Measurements from ENCODE around the gene STOML3.

STOML3 gene

GRCh38 chr13:38965281-38965680 lies 25.4 kb downstream of the STOML3 start:
- peaks cover 2% of the 10 kb centered on the region; the same call in 1 of the 2 replicates for H3K27me3 ChIP-seq (ENCODE audit: low read depth)
- no peak for DNase-seq (ENCODE audit: low spot score in 2 of 2)
- H3K36me3 ChIP-seq (replicated peaks) = no peaks in the 10 kb centered on the region
- H3K9me3 ChIP-seq = no peaks in the 10 kb centered on the region
- H3K4me1 ChIP-seq = no peaks in the 10 kb centered on the region
- no peak overlapping the region for H3K4me3 ChIP-seq
- in situ Hi-C loops (cut with MboI; ENCODE audit: low sequenced_read_pairs) = no loop called here

- H3K4me3 ChIP-seq = no peak overlapping the region
- DNase-seq (ENCODE audit: low spot score in 2 of 2) = no peak
- H3K27me3 ChIP-seq (ENCODE audit: low read depth) = no peaks in the 10 kb centered on the region
- in situ Hi-C loops (cut with MboI; ENCODE audit: low sequenced_read_pairs) = no loop called here
- no peaks in the 10 kb centered on the region for H3K4me1 ChIP-seq
- no peaks in the 10 kb centered on the region for H3K9me3 ChIP-seq
- H3K36me3 ChIP-seq (replicated peaks) = no peaks in the 10 kb centered on the region; the same call in 1 of the 2 replicates
These were observed 30.5 kb downstream of the STOML3 start for GRCh38 chr13:38960175-38960574.

- Histone ChIP-seq H3K4me3 (no peak overlapping the region), H3K4me1 (no peaks in the 10 kb centered on the region), H3K36me3 (replicated peaks) (no peaks in the 10 kb centered on the region; the same call in 1 of the 2 replicates), H3K9me3 (no peaks in the 10 kb centered on the region), H3K27me3 (ENCODE audit: low read depth) (no peaks in the 10 kb centered on the region)
- DNase-seq (ENCODE audit: low spot score in 2 of 2) = no peak
- in situ Hi-C loops (cut with MboI; ENCODE audit: low sequenced_read_pairs) = no loop called here
These were observed 32.6 kb downstream of the STOML3 start for GRCh38 chr13:38957794-38958592.

- H3K4me3 ChIP-seq = no peak overlapping the region
- H3K36me3 ChIP-seq (replicated peaks) = no peaks in the 10 kb centered on the region; the same call in 1 of the 2 replicates
- no peaks in the 10 kb centered on the region for H3K27me3 ChIP-seq (ENCODE audit: low read depth)
- H3K9me3 ChIP-seq = no peaks in the 10 kb centered on the region
- in situ Hi-C loops (cut with MboI; ENCODE audit: low sequenced_read_pairs) = no loop called here
- no peak for DNase-seq (ENCODE audit: low spot score in 2 of 2)
- H3K4me1 ChIP-seq = no peaks in the 10 kb centered on the region
These were observed 35.8 kb downstream of the STOML3 start for GRCh38 chr13:38954844-38955243.

GRCh38 chr13:38954291-38954690 lies 36.3 kb downstream of the STOML3 start:
- in situ Hi-C loops (cut with MboI; ENCODE audit: low sequenced_read_pairs) = no loop called here
- no peaks in the 10 kb centered on the region for H3K27me3 ChIP-seq (ENCODE audit: low read depth)
- H3K4me3 ChIP-seq = no peak overlapping the region
- no peak for DNase-seq (ENCODE audit: low spot score in 2 of 2)
- no peaks in the 10 kb centered on the region for H3K4me1 ChIP-seq
- no peaks in the 10 kb centered on the region; the same call in 1 of the 2 replicates for H3K36me3 ChIP-seq (replicated peaks)
- H3K9me3 ChIP-seq = 0 out of 2 replicates have a peak, but pooled peaks cover 3% of the 10 kb centered on the region

GRCh38 chr13:38952827-38953226 lies 37.8 kb downstream of the STOML3 start:
- no peaks in the 10 kb centered on the region; the same call in 1 of the 2 replicates for H3K36me3 ChIP-seq (replicated peaks)
- no peak overlapping the region for H3K4me3 ChIP-seq
- H3K9me3 ChIP-seq = 0 out of 2 replicates have a peak, but pooled peaks cover 3% of the 10 kb centered on the region
- H3K27me3 ChIP-seq (ENCODE audit: low read depth) = no peaks in the 10 kb centered on the region
- no peak for DNase-seq (ENCODE audit: low spot score in 2 of 2)
- no peaks in the 10 kb centered on the region for H3K4me1 ChIP-seq
- in situ Hi-C loops (cut with MboI; ENCODE audit: low sequenced_read_pairs) = no loop called here

- no peak for DNase-seq (ENCODE audit: low spot score in 2 of 2)
- Histone ChIP-seq H3K36me3 (replicated peaks) (no peaks in the 10 kb centered on the region; the same call in 1 of the 2 replicates), H3K4me3 (no peak overlapping the region), H3K9me3 (0 out of 2 replicates have a peak, but pooled peaks cover 3% of the 10 kb centered on the region), H3K4me1 (no peaks in the 10 kb centered on the region), H3K27me3 (ENCODE audit: low read depth) (no peaks in the 10 kb centered on the region)
- in situ Hi-C loops (cut with MboI; ENCODE audit: low sequenced_read_pairs) = no loop called here
These were observed 38.9 kb downstream of the STOML3 start for GRCh38 chr13:38951525-38952313.

- Histone ChIP-seq H3K36me3 (replicated peaks) (no peaks in the 10 kb centered on the region), H3K27me3 (ENCODE audit: low read depth) (no peaks in the 10 kb centered on the region), H3K4me3 (no peak overlapping the region), H3K4me1 (no peaks in the 10 kb centered on the region), H3K9me3 (0 out of 2 replicates have a peak, but pooled peaks cover 3% of the 10 kb centered on the region)
- no peak for DNase-seq (ENCODE audit: low spot score in 2 of 2)
- in situ Hi-C loops (cut with MboI; ENCODE audit: low sequenced_read_pairs) = no loop called here
These were observed 39.6 kb downstream of the STOML3 start for GRCh38 chr13:38950987-38951386.

GRCh38 chr13:38947054-38947453 lies 43.6 kb downstream of the STOML3 start:
- Histone ChIP-seq H3K4me3 (no peak overlapping the region), H3K4me1 (no peaks in the 10 kb centered on the region), H3K27me3 (ENCODE audit: low read depth) (0 out of 2 replicates have a peak, but pooled peaks cover 3% of the 10 kb centered on the region), H3K36me3 (replicated peaks) (no peaks in the 10 kb centered on the region), H3K9me3 (0 out of 2 replicates have a peak, but pooled peaks cover 3% of the 10 kb centered on the region)
- no peak for DNase-seq (ENCODE audit: low spot score in 2 of 2)
- in situ Hi-C loops (cut with MboI; ENCODE audit: low sequenced_read_pairs) = no loop called here

- Histone ChIP-seq H3K4me3 (no peak overlapping the region), H3K4me1 (no peaks in the 10 kb centered on the region), H3K27me3 (ENCODE audit: low read depth) (0 out of 2 replicates have a peak, but pooled peaks cover 3% of the 10 kb centered on the region), H3K36me3 (replicated peaks) (no peaks in the 10 kb centered on the region), H3K9me3 (no peaks in the 10 kb centered on the region)
- DNase-seq (ENCODE audit: low spot score in 2 of 2) = no peak
- in situ Hi-C loops (cut with MboI; ENCODE audit: low sequenced_read_pairs) = no loop called here
These were observed 46.4 kb downstream of the STOML3 start for GRCh38 chr13:38944219-38944618.

GRCh38 chr13:38943231-38943630 lies 47.4 kb downstream of the STOML3 start:
- Histone ChIP-seq H3K9me3 (no peaks in the 10 kb centered on the region), H3K36me3 (replicated peaks) (no peaks in the 10 kb centered on the region), H3K4me1 (no peaks in the 10 kb centered on the region), H3K4me3 (no peak overlapping the region), H3K27me3 (ENCODE audit: low read depth) (0 out of 2 replicates have a peak, but pooled peaks cover 3% of the 10 kb centered on the region)
- in situ Hi-C loops (cut with MboI; ENCODE audit: low sequenced_read_pairs) = no loop called here
- DNase-seq (ENCODE audit: low spot score in 2 of 2) = no peak

GRCh38 chr13:38941353-38941945 lies 49.2 kb downstream of the STOML3 start:
- no peaks in the 10 kb centered on the region for H3K4me1 ChIP-seq
- H3K4me3 ChIP-seq = no peak overlapping the region
- DNase-seq (ENCODE audit: low spot score in 2 of 2) = no peak
- no peaks in the 10 kb centered on the region for H3K9me3 ChIP-seq
- H3K36me3 ChIP-seq (replicated peaks) = no peaks in the 10 kb centered on the region
- in situ Hi-C loops (cut with MboI; ENCODE audit: low sequenced_read_pairs) = no loop called here
- peaks cover 3% of the 10 kb centered on the region; the same call in 1 of the 2 replicates for H3K27me3 ChIP-seq (ENCODE audit: low read depth)

GRCh38 chr13:38933786-38934185 lies 56.8 kb downstream of the STOML3 start:
- Histone ChIP-seq H3K9me3 (no peaks in the 10 kb centered on the region), H3K4me1 (no peaks in the 10 kb centered on the region), H3K4me3 (no peak overlapping the region), H3K36me3 (replicated peaks) (no peaks in the 10 kb centered on the region), H3K27me3 (ENCODE audit: low read depth) (no peaks in the 10 kb centered on the region; the same call in 1 of the 2 replicates)
- in situ Hi-C loops (cut with MboI; ENCODE audit: low sequenced_read_pairs) = no loop called here
- no peak for DNase-seq (ENCODE audit: low spot score in 2 of 2)

Measured in HAP-1 (cell line).